Measurements from ENCODE around the gene VIT. TPM values are rescaled to one million over a fixed set of nuclear protein-coding genes. Genes with fewer than 3 reads are reported as not detected.

Gene VIT
- total RNA-seq, 4 donors from 2014 or later = 1.4 to 3.6 (median 2.5) TPM; not detected in 1

GRCh38 chr2:36663851-36664695 lies 32.4 kb upstream of the VIT start:
- Histone ChIP-seq H3K27me3 (peaks cover 4% of the 10 kb centered on the region), H3K4me3 (no peak overlapping the region), H3K27ac (no peak overlapping the region), H3K4me1 (no peaks in the 10 kb centered on the region), H3K9me3 (no peaks in the 10 kb centered on the region), H3K36me3 (no peaks in the 10 kb centered on the region)
- intact Hi-C loops (cut with DNase I; ENCODE audit: low total_unique reads) (loop anchor here (5.0 kb wide), 1 partner anchor 312 kb away; no protein-coding TSS in a partner anchor), in situ Hi-C loops (cut with MboI; ENCODE audit: low pct_ligation_motif_present in 1 of 4, low pct_unique_long_range_greater_than_20kb in 1 of 4, low sequenced_read_pairs in 3 of 4) (loop anchor here (5.0 to 25.0 kb wide), 4 partner anchors 152 to 327 kb away; partner anchors contain the start of gene CRIM1 (in 1 of the 4))
- no peak for DNase-seq
- TF ChIP-seq, protein P1, sequence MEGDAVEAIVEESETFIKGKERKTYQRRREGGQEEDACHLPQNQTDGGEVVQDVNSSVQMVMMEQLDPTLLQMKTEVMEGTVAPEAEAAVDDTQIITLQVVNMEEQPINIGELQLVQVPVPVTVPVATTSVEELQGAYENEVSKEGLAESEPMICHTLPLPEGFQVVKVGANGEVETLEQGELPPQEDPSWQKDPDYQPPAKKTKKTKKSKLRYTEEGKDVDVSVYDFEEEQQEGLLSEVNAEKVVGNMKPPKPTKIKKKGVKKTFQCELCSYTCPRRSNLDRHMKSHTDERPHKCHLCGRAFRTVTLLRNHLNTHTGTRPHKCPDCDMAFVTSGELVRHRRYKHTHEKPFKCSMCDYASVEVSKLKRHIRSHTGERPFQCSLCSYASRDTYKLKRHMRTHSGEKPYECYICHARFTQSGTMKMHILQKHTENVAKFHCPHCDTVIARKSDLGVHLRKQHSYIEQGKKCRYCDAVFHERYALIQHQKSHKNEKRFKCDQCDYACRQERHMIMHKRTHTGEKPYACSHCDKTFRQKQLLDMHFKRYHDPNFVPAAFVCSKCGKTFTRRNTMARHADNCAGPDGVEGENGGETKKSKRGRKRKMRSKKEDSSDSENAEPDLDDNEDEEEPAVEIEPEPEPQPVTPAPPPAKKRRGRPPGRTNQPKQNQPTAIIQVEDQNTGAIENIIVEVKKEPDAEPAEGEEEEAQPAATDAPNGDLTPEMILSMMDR (IDR thresholded peaks at IDR 0.05) = peak; percentile 63 to 79 (median 73)
- TF ChIP-seq EP300 (IDR thresholded peaks at IDR 0.05; ENCODE audit: low read depth) (no peak), POLR2AphosphoS5 (IDR thresholded peaks at IDR 0.05) (no peak), POLR2A (IDR thresholded peaks at IDR 0.05) (no peak)
- 35 to 39% methylated on average over 12 of the region's 12 CpGs for WGBS, 2 donors (ENCODE audit: low coverage in 1 of 2)

- DNase-seq = no peak
- in situ Hi-C loops (cut with MboI; ENCODE audit: low pct_ligation_motif_present in 1 of 4, low pct_unique_long_range_greater_than_20kb in 1 of 4, low sequenced_read_pairs in 3 of 4) = loop anchor here (5.0 to 25.0 kb wide), 4 partner anchors 152 to 327 kb away; partner anchors contain the start of gene CRIM1 (in 1 of the 4)
These were observed 31.8 kb upstream of the VIT start for GRCh38 chr2:36664696-36665076.

GRCh38 chr2:36667931-36668330 lies 28.6 kb upstream of the VIT start:
- TF ChIP-seq POLR2AphosphoS5 (IDR thresholded peaks at IDR 0.05) (no peak), POLR2A (IDR thresholded peaks at IDR 0.05) (no peak), EP300 (IDR thresholded peaks at IDR 0.05; ENCODE audit: low read depth) (no peak)
- TF ChIP-seq, protein P1 (IDR thresholded peaks at IDR 0.05) = no peak
- Histone ChIP-seq H3K4me3 (no peak overlapping the region), H3K9me3 (no peaks in the 10 kb centered on the region), H3K27me3 (peaks cover 4% of the 10 kb centered on the region), H3K4me1 (no peaks in the 10 kb centered on the region), H3K27ac (no peak overlapping the region), H3K36me3 (no peaks in the 10 kb centered on the region)
- WGBS, 2 donors (ENCODE audit: low coverage in 1 of 2) = 82 to 92% methylated on average over 8 to 9 of the region's 9 CpGs
- intact Hi-C loops (cut with DNase I; ENCODE audit: low total_unique reads) = no loop called here
- no peak for DNase-seq
- in situ Hi-C loops (cut with MboI; ENCODE audit: low pct_ligation_motif_present in 1 of 4, low pct_unique_long_range_greater_than_20kb in 1 of 4, low sequenced_read_pairs in 3 of 4) = loop anchor here in 3 of 4 donors (10.0 to 25.0 kb wide), 3 partner anchors 156 to 331 kb away; partner anchors contain the start of gene CRIM1 (in 1 of the 3)

More at GRCh38 chr2:36664696-36665076, 31.8 kb upstream of the VIT start:
- no peak overlapping the region for H3K27ac ChIP-seq
- intact Hi-C loops (cut with DNase I; ENCODE audit: low total_unique reads) = loop anchor here (5.0 kb wide), 1 partner anchor 312 kb away; no protein-coding TSS in a partner anchor
- H3K4me1 ChIP-seq = no peaks in the 10 kb centered on the region
- H3K9me3 ChIP-seq = no peaks in the 10 kb centered on the region
- WGBS, 2 donors (ENCODE audit: low coverage in 1 of 2) = 19% methylated on average over 1 of the region's 1 CpG; no CpG with 5 or more reads in 1 of the 2 donors
- TF ChIP-seq POLR2A (IDR thresholded peaks at IDR 0.05) = no peak
- TF ChIP-seq POLR2AphosphoS5 (IDR thresholded peaks at IDR 0.05) = no peak
- TF ChIP-seq EP300 (IDR thresholded peaks at IDR 0.05; ENCODE audit: low read depth) = no peak
- TF ChIP-seq, protein P1 (IDR thresholded peaks at IDR 0.05) = no peak
- no peaks in the 10 kb centered on the region for H3K36me3 ChIP-seq
- peaks cover 4% of the 10 kb centered on the region for H3K27me3 ChIP-seq
- no peak overlapping the region for H3K4me3 ChIP-seq

- no peaks in the 10 kb centered on the region for H3K36me3 ChIP-seq
- no peaks in the 10 kb centered on the region for H3K4me1 ChIP-seq
- no peaks in the 10 kb centered on the region for H3K9me3 ChIP-seq
- 73 to 82% methylated on average over 6 of the region's 6 CpGs for WGBS, 2 donors (ENCODE audit: low coverage in 1 of 2)
- TF ChIP-seq, protein P1 (IDR thresholded peaks at IDR 0.05) = no peak
- TF ChIP-seq EP300 (IDR thresholded peaks at IDR 0.05; ENCODE audit: low read depth) = no peak
- no peak for TF ChIP-seq POLR2A (IDR thresholded peaks at IDR 0.05)
- TF ChIP-seq POLR2AphosphoS5 (IDR thresholded peaks at IDR 0.05) = no peak
- no peak overlapping the region for H3K4me3 ChIP-seq
- in situ Hi-C loops (cut with MboI; ENCODE audit: low pct_ligation_motif_present in 1 of 4, low pct_unique_long_range_greater_than_20kb in 1 of 4, low sequenced_read_pairs in 3 of 4) (loop anchor here in 3 of 4 donors (25.0 kb wide), 2 partner anchors 159 to 334 kb away; no protein-coding TSS in a partner anchor), intact Hi-C loops (cut with DNase I; ENCODE audit: low total_unique reads) (no loop called here)
- no peaks in the 10 kb centered on the region for H3K27me3 ChIP-seq
- DNase-seq = no peak
- H3K27ac ChIP-seq = no peak overlapping the region
These were observed 25.5 kb upstream of the VIT start for GRCh38 chr2:36670881-36671595.
